Thyroid gland (tissue), 4 donors: ENCODE results near the gene SLC24A4.

Experiments
- CTCF ChIP-seq, 6 experiments: fragments of 200-600 bp in 3 of 6; fragments of 450-650 bp in 3 of 6; sonication (generic) in 3 of 6; IDR thresholded peaks; one replicate each; pipeline ENCODE4 v1.5.1; 2016 to 2019; ENCODE audit warnings: antibody characterized with exemption in 6 of 6, mild to moderate bottlenecking in 2 of 6, inconsistent platforms in 1 of 6, moderate library complexity in 1 of 6
- POLR2A ChIP-seq, 2 donors: fragments of 450-650 bp; IDR thresholded peaks; one replicate each; pipeline ENCODE4 v1.6.1; 2017; ENCODE audit warnings: antibody characterized with exemption in 2 of 2, mild to moderate bottlenecking in 2 of 2, moderate library complexity in 1 of 2

- no peak for TF ChIP-seq CTCF (IDR thresholded peaks at IDR 0.05)
- no peak for TF ChIP-seq POLR2A (IDR thresholded peaks at IDR 0.05)
Observed at GRCh38 chr14:92362781-92363235, 39.8 kb downstream of the SLC24A4 start.
